GM19023 (cell line): ENCODE results near the gene ZNF84.

ENCODE experiments used
- ATAC-seq: cut with Tn5 transposase; IDR thresholded peaks from one replicate; pipeline ENCODE4 v1.9.1; 2021; ENCODE audit warnings: mild to moderate bottlenecking, moderate library complexity; ENCODE audit not compliant: unreplicated experiment

The ZNF84 gene

GRCh38 chr12:133037207-133038005 lies at the start of gene ZNF84:
TSS of gene ZNF84 (plus strand) at chr12:133037509. CDS start at chr12:133041468, 3,959 bp downstream.
- ATAC-seq, result peak; percentile 94

GRCh38 chr12:132998741-132999140 lies 38.6 kb upstream of the ZNF84 start:
- no peak for ATAC-seq

- no peak for ATAC-seq
These were observed 26.5 kb upstream of the ZNF84 start for GRCh38 chr12:133010657-133011297.

- no peak for ATAC-seq
These were observed 13.7 kb upstream of the ZNF84 start for GRCh38 chr12:133023566-133023965.

- ATAC-seq, result no peak
These were observed 10.3 kb upstream of the ZNF84 start for GRCh38 chr12:133026996-133027395.

GRCh38 chr12:133038118-133038709 lies 905 bp downstream of the ZNF84 start:
- ATAC-seq, result no peak

GRCh38 chr12:133046698-133047097 lies 9.4 kb downstream of the ZNF84 start:
- ATAC-seq, result no peak

- ATAC-seq, result no peak
These were observed 20.1 kb downstream of the ZNF84 start for GRCh38 chr12:133057446-133057845.

GRCh38 chr12:133058203-133059113 lies 21.1 kb downstream of the ZNF84 start:
- no peak for ATAC-seq

- no peak for ATAC-seq
These were observed 24.6 kb downstream of the ZNF84 start for GRCh38 chr12:133061954-133062353.

GRCh38 chr12:133063556-133063955 lies 26.2 kb downstream of the ZNF84 start:
- no peak for ATAC-seq

GRCh38 chr12:133073836-133074235 lies 36.5 kb downstream of the ZNF84 start:
- no peak for ATAC-seq

GRCh38 chr12:133080026-133080367 lies 42.7 kb downstream of the ZNF84 start:
- ATAC-seq, result peak; percentile 81

- ATAC-seq, result peak; percentile 77
These were observed 43.3 kb downstream of the ZNF84 start, which contains the start of gene ZNF140 for GRCh38 chr12:133080368-133081158. TSS of gene ZNF140 (plus strand) at chr12:133080923. CDS start at chr12:133081321, 398 bp downstream.

- no peak for ATAC-seq
These were observed 44.0 kb downstream of the ZNF84 start for GRCh38 chr12:133081159-133081780.

- no peak for ATAC-seq
These were observed 46.0 kb downstream of the ZNF84 start for GRCh38 chr12:133083345-133083744.

GRCh38 chr12:133105620-133106019 lies 68.3 kb downstream of the ZNF84 start:
- no peak for ATAC-seq

GRCh38 chr12:133106253-133106652 lies 68.9 kb downstream of the ZNF84 start:
- ATAC-seq, result no peak

- ATAC-seq, result no peak
These were observed 69.8 kb downstream of the ZNF84 start for GRCh38 chr12:133107121-133107520.

- no peak for ATAC-seq
These were observed 70.8 kb downstream of the ZNF84 start for GRCh38 chr12:133108150-133108549.
